GM12875 (cell line): ENCODE measurements around the gene RPS6KA5.
"Not testable (repeated sequence)": the region's sequence is repeated elsewhere in the genome, so short reads cannot be mapped to it uniquely, and the experiment has no call there.

Experiments
- H3K4me3 ChIP-seq: one replicate; pipeline ENCODE4 v1.5.1; 2011; ENCODE audit warnings: low read depth, low read length, control low read depth
- CTCF ChIP-seq: IDR thresholded peaks from 2 replicates; pipeline ENCODE4 v1.5.1; 2011; ENCODE audit warnings: low read depth, mild to moderate bottlenecking, control low read depth, inconsistent platforms, low read length, moderate library complexity, borderline replicate concordance; ENCODE audit not compliant: insufficient read depth

The RPS6KA5 gene

GRCh38 chr14:90960818-90961217 is 99.6 kb downstream of the RPS6KA5 start:
- H3K4me3 ChIP-seq: no peak overlapping the region
- no peak for TF ChIP-seq CTCF

- no peak overlapping the region for H3K4me3 ChIP-seq
- TF ChIP-seq CTCF: no peak
Measured at GRCh38 chr14:90959344-90959743, 101.1 kb downstream of the RPS6KA5 start.

GRCh38 chr14:90956273-90956672 is 104.2 kb downstream of the RPS6KA5 start:
- H3K4me3 ChIP-seq: no peak overlapping the region
- no peak for TF ChIP-seq CTCF

GRCh38 chr14:90953643-90954042 is 106.8 kb downstream of the RPS6KA5 start:
- not testable (repeated sequence) for H3K4me3 ChIP-seq

- TF ChIP-seq CTCF: no peak
- H3K4me3 ChIP-seq: no peak overlapping the region
Measured at GRCh38 chr14:90943367-90943766, 117.1 kb downstream of the RPS6KA5 start.

GRCh38 chr14:90942511-90942910 is 117.9 kb downstream of the RPS6KA5 start:
- no peak overlapping the region for H3K4me3 ChIP-seq
- no peak for TF ChIP-seq CTCF

- no peak overlapping the region for H3K4me3 ChIP-seq
- TF ChIP-seq CTCF: no peak
Measured at GRCh38 chr14:90941706-90942105, 118.7 kb downstream of the RPS6KA5 start.
